GM19452 (cell line): ENCODE measurements around the gene BBS12.

Experiments
- ATAC-seq: cut with Tn5 transposase; IDR thresholded peaks from one replicate; pipeline ENCODE4 v1.9.1; 2021; ENCODE audit not compliant: unreplicated experiment

The BBS12 gene

GRCh38 chr4:122793811-122794210 is 61.3 kb downstream of the BBS12 start:
- ATAC-seq, result no peak
